NCI-H1092 (cell line): ENCODE data around the gene PRMT2.
"Not testable (repeated sequence)": the region's sequence is repeated elsewhere in the genome, so short reads cannot be mapped to it uniquely, and the experiment has no call there.

Experiments used
- DNase-seq: peaks from one replicate; lab custom pipeline; 2025; lab: John Stamatoyannopoulos, UW

Gene PRMT2

DNA sequence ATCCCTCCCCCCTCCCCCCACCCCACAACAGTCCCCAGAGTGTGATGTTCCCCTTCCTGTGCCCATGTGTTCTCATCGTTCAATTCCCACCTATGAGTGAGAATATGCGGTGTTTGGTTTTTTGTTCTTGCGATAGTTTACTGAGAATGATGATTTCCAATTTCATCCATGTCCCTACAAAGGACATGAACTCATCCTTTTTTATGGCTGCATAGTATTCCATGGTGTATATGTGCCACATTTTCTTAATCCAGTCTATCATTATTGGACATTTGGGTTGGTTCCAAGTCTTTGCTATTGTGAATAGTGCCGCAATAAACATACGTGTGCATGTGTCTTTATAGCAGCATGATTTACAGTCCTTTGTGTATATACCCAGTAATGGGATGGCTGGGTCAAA lies 33.4 kb downstream of the PRMT2 start:
- not testable (repeated sequence) for DNase-seq

GRCh38 chr21:46674430-46675007 lies 39.0 kb downstream of the PRMT2 start:
- DNase-seq: no peak

GRCh38 chr21:46675595-46676280 lies 40.3 kb downstream of the PRMT2 start:
- DNase-seq: no peak

DNA sequence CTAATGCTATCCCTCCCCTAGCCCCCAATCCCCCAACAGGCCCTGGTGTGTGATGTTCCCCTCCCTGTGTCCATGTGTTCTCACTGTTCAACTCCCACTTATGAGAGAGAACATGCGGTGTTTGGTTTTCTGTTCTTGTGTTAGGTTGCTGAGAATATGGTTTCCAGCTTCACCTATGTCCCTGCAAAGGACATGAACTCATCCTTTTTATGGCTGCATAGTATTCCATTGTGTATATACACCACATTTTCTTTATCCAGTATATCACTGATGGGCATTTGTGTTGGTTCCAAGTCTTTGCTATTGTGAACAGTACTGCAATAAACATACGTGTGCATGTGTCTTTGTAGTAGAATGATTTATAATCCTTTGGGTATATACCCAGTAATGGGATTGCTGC lies 41.1 kb downstream of the PRMT2 start:
- not testable (repeated sequence) for DNase-seq

DNA sequence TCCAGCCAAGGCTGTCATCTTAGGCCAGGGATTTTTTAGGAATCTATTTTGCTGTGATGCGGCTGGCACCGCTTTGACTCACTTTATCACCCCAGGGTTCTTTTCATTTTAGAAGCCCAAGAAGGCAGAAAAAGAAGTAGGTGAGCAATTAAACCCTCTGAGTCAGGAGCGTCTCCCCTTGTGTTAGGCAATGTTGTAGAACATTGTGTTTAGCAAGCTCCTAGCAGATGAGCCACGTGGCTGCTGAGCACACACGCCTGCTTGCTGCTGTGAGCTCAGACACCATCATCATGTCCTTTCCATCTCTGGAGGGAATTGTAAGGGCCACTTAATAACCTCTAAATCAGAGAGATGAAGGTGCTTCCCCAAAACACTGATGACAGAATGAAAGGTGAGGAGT lies 46.1 kb downstream of the PRMT2 start:
- not testable (repeated sequence) for DNase-seq

DNA sequence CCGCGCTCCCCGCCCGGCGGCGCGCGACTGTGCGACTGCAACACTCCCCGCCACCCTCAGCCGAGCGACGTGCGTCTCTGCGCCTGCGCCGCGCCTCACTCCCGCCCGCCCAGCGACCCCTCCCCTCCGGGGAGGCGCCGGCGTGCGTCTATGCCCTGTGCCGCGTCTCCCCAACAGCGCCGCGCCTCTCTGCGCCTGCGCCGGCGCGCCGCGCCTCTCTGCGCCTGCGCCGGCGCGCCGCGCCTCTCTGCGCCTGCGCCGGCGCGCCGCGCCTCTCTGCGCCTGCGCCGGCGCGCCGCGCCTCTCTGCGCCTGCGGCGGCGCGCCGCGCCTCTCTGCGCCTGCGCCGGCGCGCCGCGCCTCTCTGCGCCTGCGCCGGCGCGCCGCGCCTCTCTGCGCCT lies 63.2 kb downstream of the PRMT2 start:
- DNase-seq: not testable (repeated sequence)

DNA sequence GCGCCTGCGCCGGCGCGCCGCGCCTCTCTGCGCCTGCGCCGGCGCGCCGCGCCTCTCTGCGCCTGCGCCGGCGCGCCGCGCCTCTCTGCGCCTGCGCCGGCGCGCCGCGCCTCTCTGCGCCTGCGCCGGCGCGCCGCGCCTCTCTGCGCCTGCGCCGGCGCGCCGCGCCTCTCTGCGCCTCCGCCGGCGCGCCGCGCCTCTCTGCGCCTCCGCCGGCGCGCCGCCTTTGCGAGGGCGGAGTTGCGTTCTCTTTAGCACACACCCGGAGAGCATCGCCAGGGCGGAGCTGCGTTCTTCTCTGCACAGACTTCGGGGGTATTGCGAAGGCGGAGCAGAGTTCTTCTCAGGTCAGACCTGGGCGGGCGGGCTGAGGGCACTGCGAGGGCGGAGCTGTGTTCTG lies 63.6 kb downstream of the PRMT2 start:
- not testable (repeated sequence) for DNase-seq
